ENCODE results near the gene IL5.
A peak's percentile ranks its signal among the peaks of the same experiment; 100 is the strongest.

The IL5 gene

DNA sequence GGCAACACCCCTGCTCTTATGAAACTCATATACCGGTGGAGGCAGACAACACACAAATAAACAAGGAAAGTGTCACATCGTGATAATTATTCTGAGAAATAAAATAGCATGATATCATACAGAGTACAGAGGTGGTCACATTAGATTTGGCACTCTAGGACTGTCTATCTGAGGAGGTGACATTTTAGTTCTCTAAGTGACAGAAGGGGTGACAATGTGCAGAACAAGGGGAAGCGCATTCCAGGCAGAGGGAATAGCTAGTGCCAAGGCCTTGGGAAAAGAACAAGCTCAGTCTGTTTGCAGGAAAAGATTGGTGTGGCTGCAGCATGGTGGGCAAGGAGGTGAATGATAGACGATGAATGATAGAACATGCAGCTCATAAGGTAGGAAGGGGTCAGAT, 40.1 kb downstream of the IL5 start:
- TF ChIP-seq CTCF (IDR thresholded peaks at IDR 0.05) = no peak

DNA sequence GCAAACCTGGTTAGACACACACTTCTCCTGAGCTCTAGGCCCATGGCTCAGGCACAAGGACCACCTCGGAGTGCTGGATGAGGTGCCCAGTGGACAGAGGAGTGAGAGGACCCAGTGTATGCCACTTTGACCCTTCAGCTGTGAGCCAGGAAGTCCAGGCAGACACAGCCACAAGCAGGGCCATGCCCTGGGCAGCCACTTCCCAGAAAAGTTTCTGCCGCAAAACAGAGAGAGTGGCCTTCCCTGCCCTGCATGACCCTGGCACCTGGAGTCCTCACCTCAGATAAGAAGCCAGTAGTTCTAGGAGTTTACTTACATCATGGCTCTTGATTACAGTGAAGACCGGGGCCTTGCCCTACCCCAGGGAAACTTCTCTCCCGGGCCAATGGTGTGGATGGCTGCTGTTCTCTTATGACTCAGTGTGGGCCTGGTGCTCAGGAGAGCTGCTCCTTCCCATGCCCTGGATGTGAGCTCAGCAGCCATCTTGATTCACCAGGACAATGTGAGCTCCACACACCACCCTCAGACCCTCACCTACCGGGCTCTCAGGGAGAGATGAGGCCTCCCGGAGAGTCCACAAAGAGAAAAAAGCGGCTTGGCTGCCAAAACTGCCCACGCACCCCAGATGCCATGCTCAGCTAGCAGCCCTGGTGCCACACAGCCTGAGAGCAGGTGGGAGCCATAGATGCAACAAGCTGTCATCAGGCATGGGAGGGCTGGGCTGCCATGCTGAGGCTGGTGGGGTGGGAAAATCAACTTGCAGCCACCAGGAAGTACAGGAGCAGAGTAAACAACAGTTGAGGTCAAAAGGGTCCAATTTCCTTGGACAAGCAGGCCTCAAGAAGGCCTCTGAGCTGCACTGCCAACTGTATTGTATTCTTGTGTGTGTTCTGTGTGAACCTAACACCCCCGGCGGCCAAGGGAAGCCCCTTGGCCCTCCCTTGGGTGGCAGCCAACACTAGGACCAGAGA, 41.1 kb downstream of the IL5 start:
- TF ChIP-seq CTCF (IDR thresholded peaks at IDR 0.05) = no peak

GRCh38 chr5:132501629-132501956, 41.7 kb downstream of the IL5 start:
- no peak for TF ChIP-seq CTCF (IDR thresholded peaks at IDR 0.05)

DNA sequence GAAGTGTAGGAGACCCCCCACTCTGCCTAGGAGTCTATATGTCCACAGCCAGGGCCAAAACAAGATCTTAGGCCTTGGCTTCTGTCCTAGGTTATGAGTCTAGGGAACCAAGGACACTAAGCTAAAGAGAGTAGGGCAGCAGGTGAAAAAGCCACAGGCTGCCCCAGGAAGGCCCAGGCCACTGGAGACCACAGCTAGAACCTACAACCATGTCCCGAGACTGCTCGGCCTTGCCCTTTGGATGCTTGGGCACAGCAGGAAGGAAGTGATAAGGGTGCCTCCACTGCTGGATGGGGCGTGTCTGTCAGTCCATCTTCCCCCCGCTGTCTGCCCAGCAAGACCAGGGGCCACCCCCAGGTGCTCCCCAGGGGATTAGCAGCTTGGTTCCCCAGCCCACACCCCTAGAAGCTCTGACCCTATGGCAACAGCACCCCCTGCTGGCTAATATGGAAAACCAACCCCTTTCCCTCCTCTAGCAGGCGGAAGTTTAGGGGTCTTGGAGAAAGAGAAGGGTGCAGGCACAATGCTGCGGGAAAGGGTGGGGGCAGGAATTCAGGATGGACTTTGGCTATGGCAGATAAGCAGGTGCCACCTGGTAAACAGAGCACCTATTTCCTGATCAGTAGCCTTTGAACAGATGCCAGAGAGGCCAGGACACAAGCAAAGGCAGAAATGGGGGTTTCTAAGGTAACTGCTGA, 42.2 kb downstream of the IL5 start:
- TF ChIP-seq CTCF (IDR thresholded peaks at IDR 0.05) = peak; percentile 83

- TF ChIP-seq CTCF (IDR thresholded peaks at IDR 0.05) = no peak
Measured at GRCh38 chr5:132500244-132500930, 42.9 kb downstream of the IL5 start.

DNA sequence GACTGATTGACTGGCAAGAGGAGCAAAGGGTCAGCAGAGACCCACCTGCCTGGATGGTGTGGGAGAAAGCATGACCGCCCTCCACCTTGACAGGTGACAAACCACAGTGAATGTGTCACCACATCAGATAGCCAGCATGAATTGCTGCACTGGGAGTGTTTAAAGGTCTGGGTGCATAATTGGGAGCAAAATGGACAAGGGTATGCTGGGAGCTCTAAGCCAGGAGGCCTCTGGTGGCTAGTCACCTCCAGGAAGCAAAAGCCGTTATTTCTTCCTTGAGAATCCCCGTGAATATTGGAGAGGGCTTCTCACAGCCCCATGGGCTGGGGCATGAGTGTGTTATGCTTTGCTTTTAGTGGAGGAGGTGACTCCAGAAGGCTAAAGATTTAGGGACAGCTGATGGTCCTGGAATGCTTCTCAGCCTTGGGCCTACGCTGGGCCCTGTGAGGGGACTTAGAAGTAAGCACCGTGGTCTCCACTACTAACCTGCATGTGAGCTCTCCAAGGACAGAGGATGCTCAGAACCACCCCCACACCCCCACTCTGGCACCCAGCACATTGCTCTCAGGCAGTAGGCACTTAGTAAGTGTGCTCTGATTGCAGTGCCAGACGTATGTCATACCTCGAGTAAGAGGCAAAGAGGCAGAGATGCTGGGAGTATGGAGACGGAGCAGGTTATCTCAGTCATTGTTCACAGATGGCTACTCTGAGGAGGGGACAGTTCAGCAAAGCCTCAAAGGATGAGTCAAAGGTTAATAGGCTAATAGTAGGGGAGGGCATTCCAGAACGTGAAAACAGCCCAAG, 43.7 kb downstream of the IL5 start:
- no peak for TF ChIP-seq CTCF (IDR thresholded peaks at IDR 0.05)

Data from LNCAP (cell line).